Mesodermal cell (in vitro differentiated cells): ENCODE measurements around the gene IQCF2.

ENCODE experiments used
- H3K27ac ChIP-seq: 2 replicates; pipeline ENCODE4 v1.7.0; 2013; ENCODE audit warnings: mild to moderate bottlenecking, low read depth, low read length, moderate library complexity; ENCODE audit not compliant: severe bottlenecking
- H3K36me3 ChIP-seq: 2 replicates; pipeline ENCODE4 v1.7.1; 2013; ENCODE audit warnings: mild to moderate bottlenecking, low read length, moderate library complexity; ENCODE audit not compliant: control insufficient read depth, insufficient read depth
- H3K4me1 ChIP-seq: one replicate; pipeline ENCODE4 v1.7.1; 2013; ENCODE audit warnings: mild to moderate bottlenecking, low read length; ENCODE audit not compliant: insufficient read depth, control insufficient read depth, poor library complexity, severe bottlenecking
- H3K4me3 ChIP-seq: 2 replicates; pipeline ENCODE4 v1.7.0; 2013; ENCODE audit warnings: low read length, control low read depth, mild to moderate bottlenecking; ENCODE audit not compliant: insufficient read depth, poor library complexity, severe bottlenecking; ENCODE audit errors: extremely low read depth
- H3K9me3 ChIP-seq: 2 replicates; pipeline ENCODE4 v1.7.1; 2013; ENCODE audit warnings: mild to moderate bottlenecking, low read length, moderate library complexity; ENCODE audit not compliant: control insufficient read depth
- WGBS, 2 experiments: methylation state at CpG; one replicate each; pipeline ENCODE4 v1.1.5; 2013; ENCODE audit warnings: missing lambda C conversion rate in 2 of 2; ENCODE audit not compliant: insufficient coverage in 2 of 2; 5-methylcytosine and 5-hydroxymethylcytosine counted together

Gene IQCF2

GRCh38 chr3:51875501-51875900 lies 14.1 kb downstream of the IQCF2 start, which contains the start of gene IQCF5:
IQCF5 (minus strand) TSS chr3:51875601; CDS start chr3:51875531, 70 bp downstream.
- H3K4me1 ChIP-seq: no peaks in the 10 kb centered on the region
- H3K27ac ChIP-seq: no peak within 1 kb of the TSS
- no peaks in the 10 kb centered on the region for H3K36me3 ChIP-seq
- H3K4me3 ChIP-seq: no peak within 1 kb of the TSS
- H3K9me3 ChIP-seq: no peaks in the 10 kb centered on the region
- 94 to 100% methylated on average over 3 of the region's 4 CpGs for WGBS, 2 experiments

- WGBS, 2 experiments: 72 to 90% methylated on average over 6 of the region's 6 CpGs
- Histone ChIP-seq H3K27ac (no peak overlapping the region), H3K4me3 (no peak overlapping the region), H3K4me1 (no peaks in the 10 kb centered on the region), H3K36me3 (no peaks in the 10 kb centered on the region), H3K9me3 (no peaks in the 10 kb centered on the region)
Observed at GRCh38 chr3:51876186-51876585, 14.8 kb downstream of the IQCF2 start.

GRCh38 chr3:51879937-51880336 lies 18.5 kb downstream of the IQCF2 start:
- Histone ChIP-seq H3K4me1 (no peaks in the 10 kb centered on the region), H3K36me3 (no peaks in the 10 kb centered on the region), H3K27ac (no peak overlapping the region), H3K4me3 (no peak overlapping the region), H3K9me3 (no peaks in the 10 kb centered on the region)
- WGBS, 2 experiments: no CpG with 5 or more reads among the region's 2 CpGs

- Histone ChIP-seq H3K4me1 (no peaks in the 10 kb centered on the region), H3K36me3 (no peaks in the 10 kb centered on the region), H3K4me3 (no peak overlapping the region), H3K9me3 (no peaks in the 10 kb centered on the region), H3K27ac (no peak overlapping the region)
Observed at GRCh38 chr3:51886447-51886846, 25.0 kb downstream of the IQCF2 start.

GRCh38 chr3:51887620-51888019 lies 26.2 kb downstream of the IQCF2 start:
- no peak overlapping the region for H3K27ac ChIP-seq
- WGBS, 2 experiments: 85 to 91% methylated on average over 1 to 2 of the region's 2 CpGs
- no peaks in the 10 kb centered on the region for H3K36me3 ChIP-seq

GRCh38 chr3:51888463-51889105 lies 27.2 kb downstream of the IQCF2 start:
- 95 to 96% methylated on average over 7 to 11 of the region's 12 CpGs for WGBS, 2 experiments
- no peak overlapping the region for H3K27ac ChIP-seq
- H3K4me3 ChIP-seq: no peak overlapping the region
- H3K4me1 ChIP-seq: no peaks in the 10 kb centered on the region
- no peaks in the 10 kb centered on the region for H3K36me3 ChIP-seq
- no peaks in the 10 kb centered on the region for H3K9me3 ChIP-seq

More at GRCh38 chr3:51887620-51888019, 26.2 kb downstream of the IQCF2 start:
- Histone ChIP-seq H3K4me3 (no peak overlapping the region), H3K4me1 (no peaks in the 10 kb centered on the region), H3K9me3 (no peaks in the 10 kb centered on the region)

GRCh38 chr3:51891242-51892039 lies 30.0 kb downstream of the IQCF2 start:
- 81 to 94% methylated on average over 5 to 6 of the region's 7 CpGs for WGBS, 2 experiments
- Histone ChIP-seq H3K27ac (no peak overlapping the region), H3K9me3 (no peaks in the 10 kb centered on the region), H3K36me3 (no peaks in the 10 kb centered on the region), H3K4me3 (no peak overlapping the region), H3K4me1 (no peaks in the 10 kb centered on the region)

GRCh38 chr3:51894391-51894790 lies 33.0 kb downstream of the IQCF2 start:
- Histone ChIP-seq H3K9me3 (no peaks in the 10 kb centered on the region), H3K4me3 (no peak overlapping the region), H3K36me3 (no peaks in the 10 kb centered on the region), H3K27ac (no peak overlapping the region), H3K4me1 (no peaks in the 10 kb centered on the region)
- 81 to 91% methylated on average over 2 to 4 of the region's 4 CpGs for WGBS, 2 experiments

GRCh38 chr3:51894939-51895338 lies 33.5 kb downstream of the IQCF2 start:
- Histone ChIP-seq H3K4me1 (no peaks in the 10 kb centered on the region), H3K9me3 (no peaks in the 10 kb centered on the region), H3K4me3 (no peak overlapping the region), H3K27ac (no peak overlapping the region), H3K36me3 (no peaks in the 10 kb centered on the region)
- WGBS, 2 experiments: 94% methylated on average over 16 of the region's 16 CpGs

GRCh38 chr3:51896607-51897305 lies 35.3 kb downstream of the IQCF2 start:
- Histone ChIP-seq H3K4me1 (no peaks in the 10 kb centered on the region), H3K9me3 (no peaks in the 10 kb centered on the region), H3K4me3 (no peak overlapping the region), H3K27ac (no peak overlapping the region), H3K36me3 (no peaks in the 10 kb centered on the region)
- 92 to 95% methylated on average over 7 to 10 of the region's 10 CpGs for WGBS, 2 experiments
